Tongue (tissue), 2 donors: Measurements from ENCODE around the gene SPIN3. TPM values are rescaled to one million over a fixed set of nuclear protein-coding genes. Genes with fewer than 3 reads are reported as not detected.
"Not testable (repeated sequence)": the region's sequence is repeated elsewhere in the genome, so short reads cannot be mapped to it uniquely, and the experiment has no call there.

ENCODE experiments used
- DNase-seq: peaks from one replicate; pipeline ENCODE4 v3.0.0-alpha.2; 2015
- total RNA-seq: library from RNA; depleted of rRNA; stranded (reverse); fragments of >200 nt; gene quantifications from one replicate; pipeline ENCODE4 v1.2.3, GENCODE V29; 2014

The SPIN3 gene
- 15.8 TPM for total RNA-seq

DNA sequence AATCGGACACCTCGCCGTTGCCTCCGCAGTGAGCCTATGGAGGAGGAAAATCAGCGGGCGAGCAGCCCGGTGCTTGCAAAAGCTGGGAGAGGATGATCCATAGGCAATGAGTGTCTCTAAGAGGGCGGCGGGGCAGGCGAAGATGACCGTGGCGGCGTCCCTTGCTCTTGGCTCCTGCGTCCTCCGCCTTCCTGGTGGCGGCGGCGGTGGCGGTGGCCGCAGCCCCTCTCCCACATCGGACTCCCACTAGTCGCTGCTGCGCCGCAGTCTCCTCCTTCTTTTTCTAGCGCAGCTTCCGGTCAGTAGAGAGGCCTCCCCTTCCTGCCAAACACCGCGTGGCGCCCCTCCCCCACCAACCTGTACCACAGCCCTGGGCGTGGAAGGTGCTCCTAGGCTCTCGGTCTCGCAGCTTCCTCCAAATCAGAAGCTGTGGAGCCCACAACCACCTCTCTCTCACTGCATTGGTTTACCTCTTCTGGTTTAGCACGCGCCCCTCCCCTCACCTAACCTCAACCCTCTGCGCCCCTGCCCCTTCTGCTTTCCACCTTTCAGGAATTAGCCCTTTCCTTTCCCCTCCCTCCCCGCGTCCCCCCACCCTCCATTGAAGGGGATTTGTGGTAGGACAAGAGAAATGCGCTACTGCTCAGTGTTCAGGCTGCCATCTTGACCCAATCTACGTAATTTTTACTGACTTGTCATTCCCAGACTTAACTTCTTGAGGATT lies at the start of gene SPIN3:
TSS of gene SPIN3 (minus strand) at position 271 of the 724 bp plus-strand sequence. CDS start 594 bp downstream, outside the sequence.
- DNase-seq = peak; percentile 89

GRCh38 chrX:57044245-57044644 lies 48.9 kb upstream of the SPIN3 start:
- no peak for DNase-seq

DNA sequence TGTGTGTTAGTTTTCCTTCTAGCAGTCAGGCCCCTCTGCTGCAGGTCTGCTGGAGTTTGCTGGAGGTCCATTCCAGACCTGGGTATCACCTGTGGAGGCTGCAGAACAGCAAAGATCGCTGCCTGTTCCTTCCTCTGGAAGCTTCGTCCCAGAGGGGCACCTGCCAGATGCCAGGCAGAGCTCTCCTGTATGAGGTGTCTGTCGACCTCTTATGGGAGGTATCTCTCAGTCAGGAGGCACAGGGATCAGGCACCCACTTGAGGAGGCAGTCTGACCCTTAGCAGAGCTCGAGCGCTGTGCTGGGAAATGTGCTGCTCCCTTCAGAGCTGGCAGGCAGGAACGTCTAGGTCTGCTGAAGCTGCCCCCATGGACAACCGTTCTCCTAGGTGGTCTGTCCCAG lies 41.9 kb upstream of the SPIN3 start:
- DNase-seq = not testable (repeated sequence)

DNA sequence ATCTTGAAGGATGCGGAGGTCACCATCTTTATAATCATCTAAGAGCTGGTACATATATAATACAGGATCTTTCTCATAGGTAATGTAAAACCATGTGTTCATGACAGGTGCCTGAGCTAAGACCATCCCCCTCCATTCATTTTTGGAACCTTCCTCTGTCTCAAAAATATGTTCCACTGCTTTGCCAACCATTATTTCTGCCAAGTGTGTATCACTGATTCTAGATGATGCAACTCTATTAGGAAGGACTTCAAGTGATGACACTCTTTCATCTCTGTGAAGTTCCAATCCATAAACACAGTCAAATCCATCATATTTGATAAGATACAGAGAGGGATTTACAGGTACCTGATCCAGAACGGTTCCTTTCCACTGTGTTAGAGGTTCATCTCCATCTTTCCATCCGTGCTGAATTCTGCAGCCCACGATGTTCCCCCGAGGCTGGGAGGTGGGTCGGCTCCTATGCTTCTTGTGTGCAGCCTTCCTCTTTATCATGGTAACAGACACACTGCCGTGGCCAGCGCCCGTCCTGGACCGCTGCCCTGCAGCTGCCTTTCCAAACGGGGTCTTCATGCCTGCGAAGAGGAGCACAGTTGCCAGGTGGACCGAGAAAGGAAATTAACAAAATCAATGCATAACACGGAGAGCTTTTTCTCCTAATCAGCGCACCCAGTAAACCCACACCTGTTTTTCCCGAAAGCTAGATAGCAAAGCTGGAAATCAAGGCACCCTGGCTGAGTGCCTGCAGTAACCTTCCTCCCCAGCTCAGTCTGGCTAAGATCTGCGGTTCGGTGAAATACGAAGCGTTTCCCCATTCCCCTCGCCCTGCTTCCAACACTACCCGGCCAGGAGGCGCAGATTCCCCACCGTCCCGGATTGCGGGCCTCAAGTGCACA lies 718 bp downstream of the SPIN3 start:
- DNase-seq = peak; percentile 30

GRCh38 chrX:56987741-56988140 lies 7.6 kb downstream of the SPIN3 start:
- no peak for DNase-seq

- no peak for DNase-seq
Observed at GRCh38 chrX:56986138-56986537, 9.2 kb downstream of the SPIN3 start.

DNA sequence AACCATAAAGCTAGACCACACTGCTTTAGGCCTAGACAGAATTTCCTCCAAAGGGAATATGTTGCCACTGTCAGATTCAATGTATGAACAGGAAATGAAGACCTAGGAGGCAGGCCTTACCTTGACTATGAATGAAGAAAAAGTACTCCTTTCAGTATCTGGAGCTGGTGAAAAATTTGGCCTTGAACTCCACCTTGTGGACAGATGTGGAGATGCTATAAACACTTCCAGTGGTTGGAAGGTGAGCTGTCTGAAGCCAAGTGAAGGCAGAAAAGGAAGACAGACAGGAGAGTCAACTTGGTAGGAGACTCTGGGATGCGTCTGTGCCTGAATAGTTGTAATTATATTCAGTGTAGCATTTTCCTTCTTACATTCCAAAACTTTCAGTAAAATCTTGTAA lies 17.2 kb downstream of the SPIN3 start:
- DNase-seq = peak; percentile 34

DNA sequence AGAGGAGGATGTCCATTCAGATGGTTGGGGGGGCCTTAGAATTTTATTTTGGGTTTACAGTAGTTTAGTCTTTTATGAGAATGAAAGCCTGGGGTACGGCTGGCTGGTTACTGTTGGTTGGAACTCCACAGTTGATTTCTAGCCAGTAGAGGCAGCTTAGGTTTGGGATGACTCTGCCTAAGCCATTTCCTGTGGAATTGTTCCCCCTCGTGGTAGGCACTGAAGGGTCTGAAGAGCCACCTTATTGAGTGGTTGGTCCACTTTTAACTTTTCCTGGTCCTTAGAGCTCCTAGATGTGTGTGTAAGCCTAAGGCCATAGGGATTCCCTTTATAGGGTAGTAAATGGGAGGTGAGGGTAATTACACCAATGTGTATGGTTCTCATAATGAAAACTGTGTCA lies 19.7 kb downstream of the SPIN3 start:
- no peak for DNase-seq

DNA sequence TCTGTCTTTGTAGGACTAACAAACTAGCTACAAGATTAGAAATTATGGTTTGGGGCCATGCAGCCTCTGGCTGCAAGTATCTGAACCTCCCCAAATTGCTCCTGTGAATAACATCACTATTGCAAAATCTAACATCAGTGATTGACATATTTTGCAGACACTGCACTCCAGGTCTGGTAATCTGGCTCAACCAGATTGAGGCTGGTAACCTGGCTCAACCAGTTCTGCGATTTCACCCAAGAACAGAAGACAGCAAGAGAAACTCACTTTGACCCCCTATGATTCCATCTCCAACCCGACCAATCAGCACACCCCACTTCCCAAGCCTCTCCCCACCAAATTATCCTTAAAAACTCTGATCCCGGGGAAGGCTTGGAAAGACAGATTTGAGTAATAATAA lies 20.9 kb downstream of the SPIN3 start:
- no peak for DNase-seq

GRCh38 chrX:56969559-56969958 lies 25.8 kb downstream of the SPIN3 start:
- no peak for DNase-seq

DNA sequence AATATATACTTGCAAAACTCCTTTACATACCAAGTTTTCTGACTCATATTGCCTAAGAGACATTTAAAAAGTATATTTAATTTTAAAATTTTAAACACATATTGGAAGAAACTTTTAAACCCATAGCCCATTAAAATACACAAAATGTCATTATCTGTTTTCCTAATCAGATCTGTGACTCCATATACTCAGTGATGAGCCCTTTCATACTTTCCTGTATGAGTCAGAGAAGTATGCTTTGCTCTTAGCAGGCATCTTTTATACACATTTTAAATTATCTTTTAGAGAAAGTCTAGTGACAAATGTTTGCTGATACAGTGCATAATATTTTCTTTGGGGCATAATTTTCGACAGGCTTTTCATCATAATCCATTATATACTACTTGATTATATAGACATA lies 26.4 kb downstream of the SPIN3 start:
- no peak for DNase-seq

DNA sequence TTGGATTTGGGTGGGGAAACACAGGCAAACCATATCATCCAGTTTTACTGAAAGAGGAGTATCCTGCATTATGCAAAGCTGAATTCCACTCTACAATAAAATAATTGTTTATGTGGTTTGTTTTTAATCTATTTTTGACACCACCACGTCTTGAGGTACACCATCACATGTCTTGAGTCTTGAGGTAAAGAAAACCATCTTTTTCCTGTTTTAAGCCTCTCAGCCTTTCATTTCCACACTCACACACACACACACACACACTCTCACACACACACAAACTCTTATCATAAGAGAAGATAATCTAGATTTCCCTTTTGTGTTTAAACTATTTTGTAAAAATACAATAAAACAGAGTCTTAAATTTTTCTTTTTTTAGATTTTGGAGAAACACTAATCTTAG lies 32.0 kb downstream of the SPIN3 start:
- no peak for DNase-seq

- DNase-seq = no peak
Observed at GRCh38 chrX:56947699-56948098, 47.6 kb downstream of the SPIN3 start.

DNA sequence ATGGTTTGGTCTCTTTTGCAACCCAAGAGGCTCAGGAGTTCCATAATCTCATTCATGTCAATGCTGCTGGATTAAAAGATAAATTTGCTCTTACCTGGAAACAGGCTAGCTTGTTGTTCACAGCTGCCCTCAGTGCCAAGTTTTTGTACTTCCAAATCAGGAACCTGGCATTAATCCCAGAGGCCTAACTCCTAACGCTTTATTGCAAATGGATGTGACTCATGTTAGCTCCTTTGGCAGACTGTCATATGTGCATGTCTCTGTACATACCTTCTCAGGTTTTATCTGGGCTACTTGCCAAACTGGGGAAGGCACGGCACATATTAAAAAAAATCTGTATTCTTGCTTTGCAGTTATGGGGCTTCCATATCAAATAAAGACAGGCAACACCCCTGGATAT lies 49.1 kb downstream of the SPIN3 start:
- not testable (repeated sequence) for DNase-seq

- not testable (repeated sequence) for DNase-seq
Observed at GRCh38 chrX:56945226-56945625, 50.1 kb downstream of the SPIN3 start.

- DNase-seq = no peak
Observed at GRCh38 chrX:56943264-56943663, 52.1 kb downstream of the SPIN3 start.

Other genes with a start within 250 kb of the SPIN3 start
- gene SPIN2B, start 126.0 kb upstream of the SPIN3 start, total RNA-seq = 8.4 TPM
- gene SPIN2A, start 141.9 kb upstream of the SPIN3 start, total RNA-seq = 0.41 TPM